Rectal smooth muscle tissue (tissue), 1 donor: ENCODE measurements around the gene ELOVL2.

Experiments
- H3K27ac ChIP-seq: one replicate; pipeline ENCODE4 v1.7.0; 2013; ENCODE audit warnings: low read depth, low read length, inconsistent platforms
- H3K27me3 ChIP-seq: one replicate; pipeline ENCODE4 v1.7.0; 2013; ENCODE audit warnings: low read length; ENCODE audit not compliant: control insufficient read depth, insufficient read depth
- H3K36me3 ChIP-seq: one replicate; pipeline ENCODE4 v1.7.0; 2013; ENCODE audit warnings: low read length; ENCODE audit not compliant: control insufficient read depth, insufficient read depth
- H3K4me1 ChIP-seq: one replicate; pipeline ENCODE4 v1.7.0; 2013; ENCODE audit warnings: low read length; ENCODE audit not compliant: control insufficient read depth, insufficient read depth
- H3K4me3 ChIP-seq: one replicate; pipeline ENCODE4 v1.7.0; 2013; ENCODE audit warnings: low read length
- H3K9ac ChIP-seq: one replicate; pipeline ENCODE4 v1.7.0; 2013; ENCODE audit warnings: low read length

Gene ELOVL2

DNA sequence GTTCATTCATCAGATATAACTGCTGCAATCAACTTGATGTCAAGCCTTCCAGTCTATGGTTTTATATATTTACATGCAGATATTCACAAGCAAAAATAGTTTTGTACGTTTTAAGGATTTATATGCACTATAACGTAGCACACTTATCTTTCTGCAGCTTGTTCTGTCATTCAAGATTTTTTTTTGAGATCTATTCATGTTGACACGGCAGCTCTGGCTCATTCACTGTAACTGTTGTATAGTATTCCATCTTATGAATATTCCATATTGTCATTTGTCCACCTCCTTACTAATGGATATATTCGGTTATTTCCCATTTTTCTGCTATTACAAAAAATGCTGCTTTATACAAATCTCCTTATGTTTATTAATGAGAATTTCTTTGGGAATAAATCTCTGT, 13.2 kb downstream of the ELOVL2 start:
- no peak overlapping the region for H3K9ac ChIP-seq
- H3K4me3 ChIP-seq = no peak overlapping the region
- no peak overlapping the region for H3K27ac ChIP-seq
- no peaks in the 10 kb centered on the region for H3K36me3 ChIP-seq
- no peaks in the 10 kb centered on the region for H3K4me1 ChIP-seq
- H3K27me3 ChIP-seq = no peaks in the 10 kb centered on the region

GRCh38 chr6:11028959-11029358, 15.1 kb downstream of the ELOVL2 start:
- Histone ChIP-seq H3K27me3 (no peaks in the 10 kb centered on the region), H3K9ac (no peak overlapping the region), H3K4me1 (no peaks in the 10 kb centered on the region), H3K36me3 (no peaks in the 10 kb centered on the region), H3K4me3 (no peak overlapping the region), H3K27ac (no peak overlapping the region)

- no peak overlapping the region for H3K27ac ChIP-seq
- no peak overlapping the region for H3K4me3 ChIP-seq
- no peaks in the 10 kb centered on the region for H3K27me3 ChIP-seq
- no peaks in the 10 kb centered on the region for H3K36me3 ChIP-seq
- H3K9ac ChIP-seq = no peak overlapping the region
- no peaks in the 10 kb centered on the region for H3K4me1 ChIP-seq
Measured at GRCh38 chr6:11027565-11028110, 16.5 kb downstream of the ELOVL2 start.

DNA sequence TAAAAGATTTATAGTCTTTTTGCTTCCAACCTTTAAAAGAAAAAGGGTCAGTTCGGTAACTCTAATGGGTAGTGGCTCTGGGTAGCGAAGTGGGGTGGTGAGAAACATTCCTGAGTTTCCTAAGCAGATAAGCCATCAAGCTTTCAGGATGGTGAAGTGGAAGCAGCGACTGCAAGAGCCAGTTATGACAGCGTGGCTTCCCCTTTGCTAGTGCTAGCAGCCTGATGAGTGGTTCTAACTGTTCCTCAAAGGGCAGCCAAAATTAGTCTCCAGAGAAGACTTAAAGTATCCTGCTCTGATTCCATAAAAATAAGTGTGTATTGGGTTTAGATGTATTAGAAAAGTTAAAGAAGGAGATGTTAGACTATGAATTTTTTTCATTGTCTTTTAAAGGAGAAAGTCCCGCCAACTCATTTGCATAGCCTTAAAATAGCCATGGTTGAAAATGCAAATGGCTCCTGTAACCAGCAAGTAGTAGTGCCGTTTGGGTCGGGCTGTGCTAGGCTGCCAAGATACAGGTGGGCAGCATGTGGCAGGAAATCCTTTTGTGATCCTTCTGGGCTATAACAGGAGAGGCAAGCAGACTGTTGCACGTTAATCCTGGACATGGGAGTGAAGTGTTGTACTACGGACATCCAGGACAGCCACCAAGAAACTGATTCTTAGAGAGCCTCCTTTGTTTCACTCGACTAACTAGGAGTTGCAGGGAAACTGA, 18.0 kb downstream of the ELOVL2 start:
- Histone ChIP-seq H3K27ac (no peak overlapping the region), H3K4me3 (no peak overlapping the region)

GRCh38 chr6:11025130-11025529, 19.0 kb downstream of the ELOVL2 start:
- Histone ChIP-seq H3K9ac (no peak overlapping the region), H3K4me3 (no peak overlapping the region), H3K27me3 (no peaks in the 10 kb centered on the region), H3K27ac (no peak overlapping the region), H3K4me1 (no peaks in the 10 kb centered on the region), H3K36me3 (no peaks in the 10 kb centered on the region)

More for the DNA sequence above, 18.0 kb downstream of the ELOVL2 start:
- H3K27me3 ChIP-seq = no peaks in the 10 kb centered on the region
- H3K9ac ChIP-seq = no peak overlapping the region
- H3K4me1 ChIP-seq = no peaks in the 10 kb centered on the region
- H3K36me3 ChIP-seq = no peaks in the 10 kb centered on the region

GRCh38 chr6:11023032-11023431, 21.1 kb downstream of the ELOVL2 start:
- no peaks in the 10 kb centered on the region for H3K36me3 ChIP-seq
- no peaks in the 10 kb centered on the region for H3K27me3 ChIP-seq
- no peak overlapping the region for H3K9ac ChIP-seq
- no peak overlapping the region for H3K4me3 ChIP-seq
- H3K4me1 ChIP-seq = no peaks in the 10 kb centered on the region
- no peak overlapping the region for H3K27ac ChIP-seq

DNA sequence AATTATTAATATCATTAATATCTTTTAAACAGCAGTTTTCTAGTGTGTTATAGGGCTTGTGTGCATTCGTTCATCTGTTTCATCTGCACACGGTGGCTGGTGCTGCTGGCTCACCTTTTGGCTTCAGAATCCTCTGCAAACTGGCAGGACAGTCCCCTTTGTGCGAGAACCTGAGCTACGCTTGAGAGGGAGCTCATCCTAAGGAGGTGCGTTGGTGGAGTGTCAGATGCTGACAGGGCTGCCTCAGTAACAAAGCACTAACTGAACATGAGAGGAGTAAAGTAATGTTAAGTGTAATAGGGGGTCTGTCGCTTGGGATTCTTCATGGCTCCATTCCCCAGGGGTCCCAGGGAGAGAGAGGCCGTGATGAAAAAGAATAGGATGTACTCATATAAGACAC, 22.4 kb downstream of the ELOVL2 start:
- Histone ChIP-seq H3K36me3 (no peaks in the 10 kb centered on the region), H3K27me3 (no peaks in the 10 kb centered on the region), H3K9ac (no peak overlapping the region), H3K4me3 (no peak overlapping the region), H3K27ac (no peak overlapping the region), H3K4me1 (no peaks in the 10 kb centered on the region)

GRCh38 chr6:11021003-11021402, 23.1 kb downstream of the ELOVL2 start:
- Histone ChIP-seq H3K9ac (no peak overlapping the region), H3K27me3 (no peaks in the 10 kb centered on the region), H3K27ac (no peak overlapping the region), H3K4me3 (no peak overlapping the region), H3K4me1 (no peaks in the 10 kb centered on the region), H3K36me3 (no peaks in the 10 kb centered on the region)

DNA sequence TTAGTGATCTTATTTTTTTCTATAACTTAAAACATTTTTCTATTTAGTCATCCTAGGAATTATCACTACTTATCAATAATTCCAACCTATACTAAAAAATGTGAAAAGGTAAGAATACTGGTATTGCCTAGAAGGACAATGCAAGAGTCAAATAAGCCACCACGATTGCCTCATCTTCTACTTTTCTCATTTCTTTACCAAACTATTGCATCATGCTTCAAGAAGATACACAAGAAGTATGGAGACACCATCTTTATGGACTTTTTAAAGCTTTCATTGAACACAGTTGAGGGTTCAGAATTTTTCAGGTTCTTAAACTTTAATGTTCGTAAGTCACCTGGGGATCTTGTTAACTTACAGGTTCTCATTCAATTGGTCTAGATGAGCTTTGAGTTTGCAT, 25.9 kb downstream of the ELOVL2 start:
- Histone ChIP-seq H3K36me3 (no peaks in the 10 kb centered on the region), H3K9ac (no peak overlapping the region), H3K27me3 (no peaks in the 10 kb centered on the region), H3K4me3 (no peak overlapping the region), H3K4me1 (no peaks in the 10 kb centered on the region), H3K27ac (no peak overlapping the region)

DNA sequence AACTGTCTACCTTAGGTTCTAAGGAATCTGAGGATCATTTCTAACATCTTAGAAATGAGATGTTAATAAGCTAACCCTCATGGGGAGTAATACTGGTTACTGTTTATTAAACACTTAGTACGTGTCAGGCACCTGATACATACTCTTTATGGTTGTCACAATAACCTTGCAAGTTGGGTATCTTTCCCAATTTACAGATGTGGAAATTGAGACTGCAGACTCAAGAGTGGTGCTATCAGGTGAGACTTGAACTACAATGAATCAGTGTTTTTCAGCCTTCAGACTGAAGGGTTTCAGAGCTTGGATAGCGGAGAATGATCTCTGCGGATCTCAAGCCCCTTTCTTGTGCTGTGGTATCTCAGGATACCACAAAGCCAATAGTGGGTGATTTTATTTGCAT, 27.0 kb downstream of the ELOVL2 start:
- Histone ChIP-seq H3K4me3 (no peak overlapping the region), H3K27ac (no peak overlapping the region), H3K27me3 (no peaks in the 10 kb centered on the region), H3K36me3 (no peaks in the 10 kb centered on the region), H3K4me1 (no peaks in the 10 kb centered on the region), H3K9ac (no peak overlapping the region)

DNA sequence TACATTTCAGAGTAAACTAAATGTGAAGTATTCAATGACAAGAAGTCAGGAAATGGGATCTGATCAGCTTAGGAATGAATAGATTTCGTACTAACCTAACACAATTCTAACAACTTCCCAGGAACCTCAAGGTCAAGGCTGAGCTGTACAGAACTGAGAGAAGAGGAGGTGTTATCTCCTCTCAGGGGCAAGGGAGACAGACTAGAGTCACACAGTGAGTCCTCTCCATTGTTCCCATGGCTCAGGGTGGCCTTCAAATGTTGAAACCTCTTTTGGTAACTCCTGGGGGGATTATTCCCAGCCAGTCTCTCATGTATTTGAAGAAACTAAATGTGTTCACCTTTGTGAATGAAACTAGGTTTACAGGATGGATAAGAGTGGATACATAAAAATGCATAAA, 27.7 kb downstream of the ELOVL2 start:
- Histone ChIP-seq H3K4me3 (no peak overlapping the region), H3K27ac (no peak overlapping the region), H3K27me3 (no peaks in the 10 kb centered on the region), H3K4me1 (no peaks in the 10 kb centered on the region), H3K36me3 (no peaks in the 10 kb centered on the region), H3K9ac (no peak overlapping the region)

DNA sequence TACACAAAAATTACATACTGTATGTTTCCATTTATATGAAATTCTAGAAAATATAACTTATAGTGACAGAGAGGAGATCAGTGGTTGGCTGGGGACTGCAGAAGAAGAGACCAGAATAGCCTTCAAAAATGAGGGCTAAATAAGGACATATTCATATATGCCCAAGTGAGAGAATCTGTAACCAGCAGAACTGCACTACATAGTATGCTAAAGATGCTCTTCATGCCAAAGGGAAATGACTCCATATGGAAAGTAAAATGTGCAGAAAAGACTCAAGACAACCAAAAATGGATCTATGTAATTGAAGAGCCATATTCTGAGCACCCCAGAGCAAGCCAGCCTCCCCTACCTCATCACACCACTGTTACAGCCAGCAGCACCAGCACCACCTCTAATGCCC, 29.0 kb downstream of the ELOVL2 start:
- Histone ChIP-seq H3K27me3 (no peaks in the 10 kb centered on the region), H3K9ac (no peak overlapping the region), H3K27ac (no peak overlapping the region), H3K4me3 (no peak overlapping the region), H3K4me1 (no peaks in the 10 kb centered on the region), H3K36me3 (no peaks in the 10 kb centered on the region)

DNA sequence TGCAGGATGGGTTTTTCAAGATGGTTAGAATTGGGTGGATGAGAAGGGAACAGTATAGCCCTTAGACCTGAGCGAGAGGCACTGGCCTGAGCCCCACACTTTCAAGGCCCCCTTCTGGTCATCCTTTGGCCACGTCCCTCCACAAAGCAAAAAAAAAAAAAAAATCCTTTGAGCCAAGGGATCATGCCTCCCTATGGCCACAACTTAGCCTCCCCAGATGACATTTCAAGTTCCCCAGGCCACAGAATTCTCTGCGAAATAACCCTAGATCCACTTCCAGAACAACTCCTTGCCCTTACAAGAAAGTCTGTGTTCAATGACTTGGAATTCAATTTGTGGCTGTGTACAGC, 30.4 kb downstream of the ELOVL2 start:
- H3K9ac ChIP-seq = no peak overlapping the region
- no peak overlapping the region for H3K4me3 ChIP-seq
- no peaks in the 10 kb centered on the region for H3K4me1 ChIP-seq
- H3K27me3 ChIP-seq = no peaks in the 10 kb centered on the region
- no peaks in the 10 kb centered on the region for H3K36me3 ChIP-seq
- H3K27ac ChIP-seq = no peak overlapping the region
